ENCODE results near the gene MRPS14.

- TF ChIP-seq, protein P1, sequence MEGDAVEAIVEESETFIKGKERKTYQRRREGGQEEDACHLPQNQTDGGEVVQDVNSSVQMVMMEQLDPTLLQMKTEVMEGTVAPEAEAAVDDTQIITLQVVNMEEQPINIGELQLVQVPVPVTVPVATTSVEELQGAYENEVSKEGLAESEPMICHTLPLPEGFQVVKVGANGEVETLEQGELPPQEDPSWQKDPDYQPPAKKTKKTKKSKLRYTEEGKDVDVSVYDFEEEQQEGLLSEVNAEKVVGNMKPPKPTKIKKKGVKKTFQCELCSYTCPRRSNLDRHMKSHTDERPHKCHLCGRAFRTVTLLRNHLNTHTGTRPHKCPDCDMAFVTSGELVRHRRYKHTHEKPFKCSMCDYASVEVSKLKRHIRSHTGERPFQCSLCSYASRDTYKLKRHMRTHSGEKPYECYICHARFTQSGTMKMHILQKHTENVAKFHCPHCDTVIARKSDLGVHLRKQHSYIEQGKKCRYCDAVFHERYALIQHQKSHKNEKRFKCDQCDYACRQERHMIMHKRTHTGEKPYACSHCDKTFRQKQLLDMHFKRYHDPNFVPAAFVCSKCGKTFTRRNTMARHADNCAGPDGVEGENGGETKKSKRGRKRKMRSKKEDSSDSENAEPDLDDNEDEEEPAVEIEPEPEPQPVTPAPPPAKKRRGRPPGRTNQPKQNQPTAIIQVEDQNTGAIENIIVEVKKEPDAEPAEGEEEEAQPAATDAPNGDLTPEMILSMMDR (IDR thresholded peaks at IDR 0.05 in 2 of 3, conservative IDR thresholded peaks at IDR 0.05 in 1 of 3; ENCODE audit: borderline replicate concordance in 1 of 3, insufficient read depth in 1 of 3, low read depth in 2 of 3, low read length in 2 of 3): no peak
- TF ChIP-seq, protein P2, sequence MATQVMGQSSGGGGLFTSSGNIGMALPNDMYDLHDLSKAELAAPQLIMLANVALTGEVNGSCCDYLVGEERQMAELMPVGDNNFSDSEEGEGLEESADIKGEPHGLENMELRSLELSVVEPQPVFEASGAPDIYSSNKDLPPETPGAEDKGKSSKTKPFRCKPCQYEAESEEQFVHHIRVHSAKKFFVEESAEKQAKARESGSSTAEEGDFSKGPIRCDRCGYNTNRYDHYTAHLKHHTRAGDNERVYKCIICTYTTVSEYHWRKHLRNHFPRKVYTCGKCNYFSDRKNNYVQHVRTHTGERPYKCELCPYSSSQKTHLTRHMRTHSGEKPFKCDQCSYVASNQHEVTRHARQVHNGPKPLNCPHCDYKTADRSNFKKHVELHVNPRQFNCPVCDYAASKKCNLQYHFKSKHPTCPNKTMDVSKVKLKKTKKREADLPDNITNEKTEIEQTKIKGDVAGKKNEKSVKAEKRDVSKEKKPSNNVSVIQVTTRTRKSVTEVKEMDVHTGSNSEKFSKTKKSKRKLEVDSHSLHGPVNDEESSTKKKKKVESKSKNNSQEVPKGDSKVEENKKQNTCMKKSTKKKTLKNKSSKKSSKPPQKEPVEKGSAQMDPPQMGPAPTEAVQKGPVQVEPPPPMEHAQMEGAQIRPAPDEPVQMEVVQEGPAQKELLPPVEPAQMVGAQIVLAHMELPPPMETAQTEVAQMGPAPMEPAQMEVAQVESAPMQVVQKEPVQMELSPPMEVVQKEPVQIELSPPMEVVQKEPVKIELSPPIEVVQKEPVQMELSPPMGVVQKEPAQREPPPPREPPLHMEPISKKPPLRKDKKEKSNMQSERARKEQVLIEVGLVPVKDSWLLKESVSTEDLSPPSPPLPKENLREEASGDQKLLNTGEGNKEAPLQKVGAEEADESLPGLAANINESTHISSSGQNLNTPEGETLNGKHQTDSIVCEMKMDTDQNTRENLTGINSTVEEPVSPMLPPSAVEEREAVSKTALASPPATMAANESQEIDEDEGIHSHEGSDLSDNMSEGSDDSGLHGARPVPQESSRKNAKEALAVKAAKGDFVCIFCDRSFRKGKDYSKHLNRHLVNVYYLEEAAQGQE (IDR thresholded peaks at IDR 0.05; ENCODE audit: low read depth): no peak
- TF ChIP-seq POLR2A (IDR thresholded peaks at IDR 0.05; ENCODE audit: borderline replicate concordance, extremely low read depth, insufficient read depth, insufficient read length) (no peak), YY1 (IDR thresholded peaks at IDR 0.05; ENCODE audit: extremely low read depth, insufficient replicate concordance, low read depth, low read length) (no peak), RAD21 (IDR thresholded peaks at IDR 0.05; ENCODE audit: low read depth) (no peak), EZH2 (IDR thresholded peaks at IDR 0.05) (no peak), CBX3 (IDR thresholded peaks at IDR 0.05; ENCODE audit: low read depth) (no peak), CEBPB (IDR thresholded peaks at IDR 0.05; ENCODE audit: low read depth) (no peak)
- TF ChIP-seq, protein P3, sequence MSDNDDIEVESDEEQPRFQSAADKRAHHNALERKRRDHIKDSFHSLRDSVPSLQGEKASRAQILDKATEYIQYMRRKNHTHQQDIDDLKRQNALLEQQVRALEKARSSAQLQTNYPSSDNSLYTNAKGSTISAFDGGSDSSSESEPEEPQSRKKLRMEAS (IDR thresholded peaks at IDR 0.05): no peak
Observed at GRCh38 chr1:175054736-175055135, 31.5 kb upstream of the MRPS14 start.

All from HCT116 (cell line).